HepG2 (cell line): Measurements from ENCODE around the gene NEGR1. TPM values are rescaled to one million over a fixed set of nuclear protein-coding genes. Genes with fewer than 3 reads are reported as not detected.

Experiments
- ATAC-seq: fragments of 200-7000 bp; cut with Tn5 transposase; 3 replicates; pipeline ENCODE4 v1.9.1; 2020; ENCODE audit warnings: mild to moderate bottlenecking, moderate library complexity
- BruUV-seq: library from RNA; stranded (reverse); fragments of 400-500 nt; replicated peaks from 2 replicates; lab custom pipeline; 2021; lab: Mats Ljungman, UMichigan
- CTCF ChIA-PET: fragments of 300-600 bp; formaldehyde crosslinking; extraction: SDS; loops from one replicate; lab custom pipeline; 2021; ENCODE audit warnings: low total read pairs, inconsistent platforms, low intra/inter-chr PET ratio; lab: Yijun Ruan, JAX
- POLR2A ChIA-PET: fragments of 350-600 bp; sonication (Branson Sonifier 250); formaldehyde crosslinking; loops from one replicate; lab custom pipeline; 2020; ENCODE audit warnings: antibody characterized with exemption, inconsistent platforms; lab: Yijun Ruan, JAX
- DNase-seq: peaks from one replicate; pipeline ENCODE4 v3.0.0-alpha.2; 2015; ENCODE audit warnings: low spot score
- FAIRE-seq: peaks from 3 replicates; lab custom pipeline; 2011; peaks lifted over from hg19 to GRCh38; lab: Jason Lieb, UNC
- H2AFZ ChIP-seq: one replicate; pipeline ENCODE4 v1.6.1; 2011; ENCODE audit warnings: low read length, inconsistent platforms
- H3K27ac ChIP-seq: fragments of 300-600 bp; 3 replicates; pipeline ENCODE4 v1.8.0; 2011; ENCODE audit warnings: mixed run types, mild to moderate bottlenecking, mixed read lengths, low read length, inconsistent platforms; ENCODE audit not compliant: insufficient read depth; ENCODE audit errors: extremely low read length
- H3K27me3 ChIP-seq, 2 experiments: fragments of 200-600 bp in 1 of 2; 2 replicates in 1 of 2; 3 replicates in 1 of 2; pipeline versions ENCODE4 v1.6.0 to v1.8.0; 2011; ENCODE audit warnings: low read length in 2 of 2, mild to moderate bottlenecking in 2 of 2, moderate library complexity in 2 of 2, inconsistent platforms in 1 of 2; ENCODE audit not compliant: insufficient read depth in 2 of 2, control insufficient read depth in 1 of 2
- H3K36me3 ChIP-seq, 2 experiments: fragments of 200-600 bp in 1 of 2; replicated peaks in 1 of 2; 2 replicates in 1 of 2; 3 replicates in 1 of 2; pipeline versions ENCODE4 v1.5.1 to v1.8.0; 2011; ENCODE audit warnings: low read length in 2 of 2, inconsistent platforms in 1 of 2; ENCODE audit not compliant: insufficient read depth in 2 of 2, control insufficient read depth in 1 of 2
- H3K4me1 ChIP-seq: 2 replicates; pipeline ENCODE4 v1.5.1; 2012; ENCODE audit warnings: low read length, inconsistent platforms; ENCODE audit not compliant: insufficient read depth
- H3K4me2 ChIP-seq: 2 replicates; pipeline ENCODE4 v1.6.0; 2011; ENCODE audit warnings: low read depth, low read length, inconsistent platforms
- H3K4me3 ChIP-seq, 3 experiments: fragments of 200-600 bp in 1 of 3; sonication (generic), shearing (Covaris generic) in 1 of 3; replicated peaks in 1 of 3; 2 replicates each; pipeline ENCODE4 v1.5.1; 2011 to 2016; ENCODE audit warnings: low read length in 3 of 3, inconsistent platforms in 2 of 3, low read depth in 2 of 3, mild to moderate bottlenecking in 2 of 3, control low read depth in 1 of 3, mixed read lengths in 1 of 3; ENCODE audit not compliant: insufficient read depth in 1 of 3
- H3K79me2 ChIP-seq: one replicate; pipeline ENCODE4 v1.6.1; 2011; ENCODE audit warnings: low read length, inconsistent platforms; ENCODE audit not compliant: insufficient read depth
- H3K9ac ChIP-seq: 2 replicates; pipeline ENCODE4 v1.6.0; 2011; ENCODE audit warnings: mild to moderate bottlenecking, low read depth, low read length, inconsistent platforms; ENCODE audit not compliant: insufficient read depth
- H3K9me3 ChIP-seq: 2 replicates; pipeline ENCODE4 v1.5.1; 2012; ENCODE audit warnings: mild to moderate bottlenecking, low read length
- H4K20me1 ChIP-seq: 2 replicates; pipeline ENCODE4 v1.6.0; 2011; ENCODE audit warnings: inconsistent platforms, mild to moderate bottlenecking, low read length, moderate library complexity; ENCODE audit not compliant: insufficient read depth
- ARID2 ChIP-seq: sonication (generic); formaldehyde crosslinking; IDR thresholded peaks from 2 replicates; pipeline ENCODE4 v1.8.1; 2022; ENCODE audit warnings: mild to moderate bottlenecking, missing genetic modification reagents, borderline replicate concordance
- CENPT ChIP-seq: sonication (generic); formaldehyde crosslinking; IDR thresholded peaks from 2 replicates; pipeline ENCODE4 v1.8.0; 2022; ENCODE audit warnings: low read depth, mild to moderate bottlenecking, moderate library complexity, missing genetic modification reagents
- GZF1 ChIP-seq: sonication (generic); formaldehyde crosslinking; IDR thresholded peaks from 2 replicates; pipeline ENCODE4 v1.5.1; 2020; ENCODE audit warnings: mild to moderate bottlenecking, missing genetic modification reagents
- NFE2 ChIP-seq: sonication (generic); formaldehyde crosslinking; IDR thresholded peaks from 2 replicates; pipeline ENCODE4 v1.4.0; 2020; ENCODE audit warnings: missing genetic modification reagents
- SRY ChIP-seq: sonication (generic); formaldehyde crosslinking; IDR thresholded peaks from 2 replicates; pipeline ENCODE4 v1.8.0; 2022; ENCODE audit warnings: mild to moderate bottlenecking, missing genetic modification reagents
- ZFP36L2 ChIP-seq: sonication (generic); formaldehyde crosslinking; IDR thresholded peaks from 2 replicates; pipeline ENCODE4 v1.4.0; 2020; ENCODE audit warnings: missing genetic modification reagents
- ZKSCAN1 ChIP-seq: fragments of 150-350 bp; IDR thresholded peaks from 2 replicates; pipeline ENCODE4 v1.6.1; 2014; ENCODE audit warnings: low read length
- ZNF207 ChIP-seq: fragments of 450-650 bp; IDR thresholded peaks from 2 replicates; pipeline ENCODE4 v1.6.1; 2016; ENCODE audit warnings: antibody characterized with exemption, borderline replicate concordance
- WGBS: methylation state at CpG from one replicate; pipeline ENCODE4 v1.1.6; 2017; ENCODE audit warnings: low lambda C conversion rate; 5-methylcytosine and 5-hydroxymethylcytosine counted together
- in situ Hi-C: cut with HindIII; loops from 2 replicates; pipeline ENCODE4 v1.10.0; 2017; ENCODE audit warnings: low pct_unique_long_range_greater_than_20kb; ENCODE audit not compliant: extremely low pct_ligation_motif_present
- intact Hi-C: fragments of 100-400 bp; cut with micrococcal nuclease; formaldehyde crosslinking; loops from one replicate; pipeline ENCODE4 v1.10.0; 2022; ENCODE audit not compliant: unreplicated experiment
- polyA plus RNA-seq, 8 experiments: library from polyadenylated mRNA; depleted of rRNA in 3 of 8; stranded (reverse) in 7 of 8; unstranded in 1 of 8; fragments of >200 nt; fragmentation: Illumina TruSeq in 4 of 8; extraction: Trizol in 4 of 8; gene quantifications; 2 replicates each; pipeline versions ENCODE4 v1.2.1 to v1.2.3, GENCODE V29; 2011 to 2016; ENCODE audit warnings: low read depth in 4 of 8, missing spikeins in 1 of 8, mixed read lengths in 1 of 8; ENCODE audit not compliant: insufficient read depth in 1 of 8
- total RNA-seq, 5 experiments: library from RNA; depleted of rRNA; stranded (reverse); fragments of >200 nt; fragmentation: Illumina TruSeq; extraction: Trizol; gene quantifications; 2 replicates each; pipeline ENCODE4 v1.2.3, GENCODE V29; 2016; ENCODE audit warnings: low read depth in 1 of 5
- TF ChIP-seq, protein P1 (sequence below): sonication (generic); IDR thresholded peaks from 2 replicates; pipeline ENCODE4 v1.6.1; 2016; ENCODE audit warnings: low read depth, borderline replicate concordance
- TF ChIP-seq, protein P2 (sequence below): sonication (generic); formaldehyde crosslinking; IDR thresholded peaks from 2 replicates; pipeline ENCODE4 v1.9.0; 2021; ENCODE audit warnings: missing genetic modification reagents, borderline replicate concordance

Gene NEGR1
- total and polyA plus RNA-seq, 2 of the 13 experiments (the other 11 are each of a cell fraction or from before 2014, with no cell fraction given) = not detected

DNA sequence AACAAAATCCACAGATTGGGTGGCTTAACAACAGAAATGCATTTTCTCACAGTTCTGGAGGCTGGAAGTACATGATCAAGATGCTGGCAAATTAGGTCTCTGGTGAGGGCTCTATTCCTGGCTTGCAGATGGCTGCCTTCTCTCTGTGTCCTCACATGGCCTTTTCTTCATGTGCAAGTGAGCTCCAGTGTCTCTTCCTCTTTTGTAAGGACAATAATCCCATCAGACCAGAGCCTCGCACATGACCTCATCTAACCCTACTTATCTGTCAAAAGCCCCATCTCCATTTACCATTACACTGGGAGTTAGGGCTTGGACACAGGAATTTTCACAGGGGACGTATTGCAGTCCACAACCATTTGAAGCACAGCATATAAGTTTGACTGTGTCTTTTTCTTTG, 181.6 kb downstream of the NEGR1 start:
- 0% methylated on average over 2 of the region's 2 CpGs for WGBS
- no peak overlapping the region for H3K4me3 ChIP-seq
- H3K27me3 ChIP-seq = no peaks in the 10 kb centered on the region
- no peak overlapping the region for H2AFZ ChIP-seq
- no peak for TF ChIP-seq ZFP36L2
- H4K20me1 ChIP-seq = no peaks in the 10 kb centered on the region
- no peaks in the 10 kb centered on the region for H3K9me3 ChIP-seq
- FAIRE-seq = no peak
- ChIA-PET POLR2A (no interaction called here), CTCF (no interaction called here)
- BruUV-seq = no TSS peak
- in situ Hi-C loops = no loop called here
- ATAC-seq = no peak
- H3K36me3 ChIP-seq = no peaks in the 10 kb centered on the region
- DNase-seq = no peak
- H3K79me2 ChIP-seq = no peaks in the 10 kb centered on the region
- no peaks in the 10 kb centered on the region for H3K4me1 ChIP-seq
- intact Hi-C loops = no loop called here
- no peak overlapping the region for H3K27ac ChIP-seq
- no peak overlapping the region for H3K4me2 ChIP-seq
- H3K9ac ChIP-seq = no peak overlapping the region

DNA sequence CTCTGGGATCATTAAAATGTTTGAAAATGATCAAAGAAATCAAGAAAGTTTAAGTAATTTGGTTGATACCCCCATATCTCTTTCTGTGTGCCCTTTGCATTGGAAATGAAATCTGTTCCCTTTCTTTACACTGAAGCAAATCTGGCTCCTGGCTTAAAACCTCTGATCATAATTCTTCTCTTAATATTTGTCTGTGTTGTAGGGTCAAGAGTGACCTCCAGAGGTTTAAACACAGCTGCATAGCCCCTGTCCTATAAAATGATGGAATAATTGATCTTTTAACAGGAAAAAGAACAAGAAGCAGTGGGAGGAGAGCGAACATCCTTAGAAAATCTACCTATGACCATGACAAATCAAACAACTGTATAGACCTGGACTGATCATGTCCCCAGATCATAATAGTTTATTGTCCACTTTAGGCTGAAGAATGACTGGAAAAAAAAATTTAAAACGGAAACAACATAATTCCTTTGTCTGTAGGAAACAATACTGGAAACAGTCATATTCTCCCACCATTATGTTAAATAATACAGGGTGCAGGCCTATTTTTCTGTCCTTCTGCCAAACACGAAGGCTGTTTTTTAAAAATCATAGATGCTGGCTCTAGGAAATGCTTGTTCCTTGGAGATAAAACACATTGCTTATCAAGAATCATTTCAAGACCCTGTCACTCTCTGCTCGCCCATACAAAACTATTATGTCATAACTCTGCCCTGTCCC, 184.3 kb downstream of the NEGR1 start:
- Histone ChIP-seq H3K4me1 (no peaks in the 10 kb centered on the region), H2AFZ (no peak overlapping the region), H3K79me2 (no peaks in the 10 kb centered on the region), H3K27me3 (no peaks in the 10 kb centered on the region), H3K27ac (no peak overlapping the region), H3K4me3 (no peak overlapping the region), H3K9ac (no peak overlapping the region), H4K20me1 (no peaks in the 10 kb centered on the region), H3K9me3 (no peaks in the 10 kb centered on the region), H3K36me3 (no peaks in the 10 kb centered on the region), H3K4me2 (no peak overlapping the region)
- WGBS = 0% methylated on average over 4 of the region's 4 CpGs
- no peak for FAIRE-seq
- no peak for ATAC-seq
- in situ Hi-C loops (no loop called here), intact Hi-C loops (no loop called here)
- BruUV-seq = no TSS peak
- ChIA-PET CTCF (no interaction called here), POLR2A (no interaction called here)
- no peak for DNase-seq
- TF ChIP-seq ZNF207 = no peak
- TF ChIP-seq ZKSCAN1 = no peak
- TF ChIP-seq ARID2 (CRISPR knock-in tag) = no peak
- no peak for TF ChIP-seq CENPT
- TF ChIP-seq, protein P1, sequence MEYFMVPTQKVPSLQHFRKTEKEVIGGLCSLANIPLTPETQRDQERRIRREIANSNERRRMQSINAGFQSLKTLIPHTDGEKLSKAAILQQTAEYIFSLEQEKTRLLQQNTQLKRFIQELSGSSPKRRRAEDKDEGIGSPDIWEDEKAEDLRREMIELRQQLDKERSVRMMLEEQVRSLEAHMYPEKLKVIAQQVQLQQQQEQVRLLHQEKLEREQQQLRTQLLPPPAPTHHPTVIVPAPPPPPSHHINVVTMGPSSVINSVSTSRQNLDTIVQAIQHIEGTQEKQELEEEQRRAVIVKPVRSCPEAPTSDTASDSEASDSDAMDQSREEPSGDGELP = no peak
- no peak for TF ChIP-seq NFE2 (CRISPR knock-in tag)
- TF ChIP-seq GZF1 (CRISPR knock-in tag) = no peak
- TF ChIP-seq SRY (CRISPR knock-in tag) = no peak
- TF ChIP-seq, protein P2, sequence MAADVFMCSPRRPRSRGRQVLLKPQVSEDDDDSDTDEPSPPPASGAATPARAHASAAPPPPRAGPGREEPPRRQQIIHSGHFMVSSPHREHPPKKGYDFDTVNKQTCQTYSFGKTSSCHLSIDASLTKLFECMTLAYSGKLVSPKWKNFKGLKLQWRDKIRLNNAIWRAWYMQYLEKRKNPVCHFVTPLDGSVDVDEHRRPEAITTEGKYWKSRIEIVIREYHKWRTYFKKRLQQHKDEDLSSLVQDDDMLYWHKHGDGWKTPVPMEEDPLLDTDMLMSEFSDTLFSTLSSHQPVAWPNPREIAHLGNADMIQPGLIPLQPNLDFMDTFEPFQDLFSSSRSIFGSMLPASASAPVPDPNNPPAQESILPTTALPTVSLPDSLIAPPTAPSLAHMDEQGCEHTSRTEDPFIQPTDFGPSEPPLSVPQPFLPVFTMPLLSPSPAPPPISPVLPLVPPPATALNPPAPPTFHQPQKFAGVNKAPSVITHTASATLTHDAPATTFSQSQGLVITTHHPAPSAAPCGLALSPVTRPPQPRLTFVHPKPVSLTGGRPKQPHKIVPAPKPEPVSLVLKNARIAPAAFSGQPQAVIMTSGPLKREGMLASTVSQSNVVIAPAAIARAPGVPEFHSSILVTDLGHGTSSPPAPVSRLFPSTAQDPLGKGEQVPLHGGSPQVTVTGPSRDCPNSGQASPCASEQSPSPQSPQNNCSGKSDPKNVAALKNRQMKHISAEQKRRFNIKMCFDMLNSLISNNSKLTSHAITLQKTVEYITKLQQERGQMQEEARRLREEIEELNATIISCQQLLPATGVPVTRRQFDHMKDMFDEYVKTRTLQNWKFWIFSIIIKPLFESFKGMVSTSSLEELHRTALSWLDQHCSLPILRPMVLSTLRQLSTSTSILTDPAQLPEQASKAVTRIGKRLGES (CRISPR knock-in tag) = no peak
